Cardiac muscle cell (in vitro differentiated cells and primary cell): ENCODE data around the gene SPATA33. TPM values are rescaled to one million over a fixed set of nuclear protein-coding genes. Genes with fewer than 3 reads are reported as not detected.

Source experiments
- DNase-seq, 2 donors: peaks; one replicate each; pipeline versions ENCODE4 v3.0.0 to v3.0.0-alpha.2; 2010 to 2017; ENCODE audit warnings: low read depth in 1 of 2, low spot score in 1 of 2
- H3K27ac ChIP-seq: fragments of 200-600 bp; sonication (generic); 2 replicates; pipeline ENCODE4 v1.5.1; 2016
- H3K27me3 ChIP-seq: fragments of 200-600 bp; sonication (generic); 2 replicates; pipeline ENCODE4 v1.6.0; 2016; ENCODE audit warnings: control low read depth
- H3K36me3 ChIP-seq: fragments of 200-600 bp; sonication (generic); 2 replicates; pipeline ENCODE4 v1.5.1; 2016; ENCODE audit warnings: control low read depth
- H3K4me1 ChIP-seq: fragments of 200-600 bp; sonication (generic); 2 replicates; pipeline ENCODE4 v1.8.1; 2017; ENCODE audit warnings: low read depth, mild to moderate bottlenecking, mixed run types
- H3K4me3 ChIP-seq: fragments of 200-600 bp; sonication (generic); 2 replicates; pipeline ENCODE4 v1.5.1; 2016; ENCODE audit warnings: mild to moderate bottlenecking
- H3K9me3 ChIP-seq: fragments of 200-600 bp; sonication (generic); 2 replicates; pipeline ENCODE4 v1.5.1; 2017; ENCODE audit warnings: low read depth, mild to moderate bottlenecking, control low read depth
- polyA plus RNA-seq: library from polyadenylated mRNA; unstranded; fragments of >200 nt; fragmentation: Nextera tagmentation; extraction: Ambion mirVana; gene quantifications from 2 replicates; pipeline ENCODE4 v1.2.1, GENCODE V29; 2016
- total RNA-seq: library from RNA; depleted of rRNA; stranded (reverse); fragments of >200 nt; gene quantifications from 2 replicates; pipeline ENCODE4 v1.2.3, GENCODE V29; 2016
- TF ChIP-seq, protein P1 (sequence below): IDR thresholded peaks from 2 replicates; pipeline ENCODE4 v1.5.1; 2012; ENCODE audit warnings: low read depth, mild to moderate bottlenecking, low read length

SPATA33 gene
- total and polyA plus RNA-seq, 2 experiments from 2014 or later, result 8.3 to 13.5 TPM

- H3K9me3 ChIP-seq, result no peaks in the 10 kb centered on the region
- no peaks in the 10 kb centered on the region for H3K36me3 ChIP-seq
- peaks cover 10% of the 10 kb centered on the region for H3K4me1 ChIP-seq
- H3K4me3 ChIP-seq, result no peak overlapping the region
- no peak for DNase-seq
- H3K27ac ChIP-seq, result no peak overlapping the region
- H3K27me3 ChIP-seq, result no peaks in the 10 kb centered on the region
- TF ChIP-seq, protein P1, sequence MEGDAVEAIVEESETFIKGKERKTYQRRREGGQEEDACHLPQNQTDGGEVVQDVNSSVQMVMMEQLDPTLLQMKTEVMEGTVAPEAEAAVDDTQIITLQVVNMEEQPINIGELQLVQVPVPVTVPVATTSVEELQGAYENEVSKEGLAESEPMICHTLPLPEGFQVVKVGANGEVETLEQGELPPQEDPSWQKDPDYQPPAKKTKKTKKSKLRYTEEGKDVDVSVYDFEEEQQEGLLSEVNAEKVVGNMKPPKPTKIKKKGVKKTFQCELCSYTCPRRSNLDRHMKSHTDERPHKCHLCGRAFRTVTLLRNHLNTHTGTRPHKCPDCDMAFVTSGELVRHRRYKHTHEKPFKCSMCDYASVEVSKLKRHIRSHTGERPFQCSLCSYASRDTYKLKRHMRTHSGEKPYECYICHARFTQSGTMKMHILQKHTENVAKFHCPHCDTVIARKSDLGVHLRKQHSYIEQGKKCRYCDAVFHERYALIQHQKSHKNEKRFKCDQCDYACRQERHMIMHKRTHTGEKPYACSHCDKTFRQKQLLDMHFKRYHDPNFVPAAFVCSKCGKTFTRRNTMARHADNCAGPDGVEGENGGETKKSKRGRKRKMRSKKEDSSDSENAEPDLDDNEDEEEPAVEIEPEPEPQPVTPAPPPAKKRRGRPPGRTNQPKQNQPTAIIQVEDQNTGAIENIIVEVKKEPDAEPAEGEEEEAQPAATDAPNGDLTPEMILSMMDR, result no peak
Observed at GRCh38 chr16:89717688-89718505, 60.3 kb downstream of the SPATA33 start.

Other genes starting within 250 kb of the SPATA33 start
- 70.1 and 111 TPM in 2 replicates for gene ANKRD11, start 167.3 kb upstream of the SPATA33 start, total RNA-seq
- gene ANKRD11, start 167.3 kb upstream of the SPATA33 start, polyA plus RNA-seq, result 131 and 159 TPM in 2 replicates
- gene SPG7, start 149.4 kb upstream of the SPATA33 start, total RNA-seq, result 173 and 248 TPM in 2 replicates
- gene SPG7, start 149.4 kb upstream of the SPATA33 start, polyA plus RNA-seq, result 99.1 and 110 TPM in 2 replicates
- 4,932 and 5,939 TPM in 2 replicates for gene RPL13, start 97.2 kb upstream of the SPATA33 start, total RNA-seq
- gene RPL13, start 97.2 kb upstream of the SPATA33 start, polyA plus RNA-seq, result 1,293 and 1,556 TPM in 2 replicates
- 0.88 and 2.2 TPM in 2 replicates for gene CPNE7, start 82.1 kb upstream of the SPATA33 start, total RNA-seq
- 1.6 and 7.0 TPM in 2 replicates for gene CPNE7, start 82.1 kb upstream of the SPATA33 start, polyA plus RNA-seq
- 0.78 and 2.2 TPM in 2 replicates for gene DPEP1, start 44.2 kb upstream of the SPATA33 start, total RNA-seq
- gene DPEP1, start 44.2 kb upstream of the SPATA33 start, polyA plus RNA-seq, result 0.64 and 2.1 TPM in 2 replicates
- 82.2 and 86.2 TPM in 2 replicates for gene CHMP1A, start 128 bp upstream of the SPATA33 start, total RNA-seq
- gene CHMP1A, start 128 bp upstream of the SPATA33 start, polyA plus RNA-seq, result 87.5 and 89.6 TPM in 2 replicates
- 58.8 and 76.3 TPM in 2 replicates for gene CDK10, start 28.9 kb downstream of the SPATA33 start, total RNA-seq
- 142 and 159 TPM in 2 replicates for gene CDK10, start 28.9 kb downstream of the SPATA33 start, polyA plus RNA-seq
- 15.5 and 25.2 TPM in 2 replicates for gene SPATA2L, start 43.9 kb downstream of the SPATA33 start, total RNA-seq
- gene SPATA2L, start 43.9 kb downstream of the SPATA33 start, polyA plus RNA-seq, result 12.3 and 17.1 TPM in 2 replicates
- 21.3 and 30.0 TPM in 2 replicates for gene VPS9D1, start 63.1 kb downstream of the SPATA33 start, total RNA-seq
- 15.4 and 22.3 TPM in 2 replicates for gene VPS9D1, start 63.1 kb downstream of the SPATA33 start, polyA plus RNA-seq
- gene ZNF276, start 63.7 kb downstream of the SPATA33 start, total RNA-seq, result 30.4 and 43.2 TPM in 2 replicates
- gene ZNF276, start 63.7 kb downstream of the SPATA33 start, polyA plus RNA-seq, result 16.2 and 22.5 TPM in 2 replicates
- 20.7 and 26.2 TPM in 2 replicates for gene FANCA, start 158.8 kb downstream of the SPATA33 start, total RNA-seq
- gene FANCA, start 158.8 kb downstream of the SPATA33 start, polyA plus RNA-seq, result 17.6 and 20.1 TPM in 2 replicates
- 4.1 and 7.8 TPM in 2 replicates for gene SPIRE2, start 170.6 kb downstream of the SPATA33 start, total RNA-seq
- gene SPIRE2, start 170.6 kb downstream of the SPATA33 start, polyA plus RNA-seq, result 3.8 and 5.1 TPM in 2 replicates
- 206 and 300 TPM in 2 replicates for gene TCF25, start 215.8 kb downstream of the SPATA33 start, total RNA-seq
- gene TCF25, start 215.8 kb downstream of the SPATA33 start, polyA plus RNA-seq, result 229 and 239 TPM in 2 replicates